Activated CD8-positive, alpha-beta memory T cell treated with anti-CD3 and anti-CD28 coated beads for 1 hour (primary cell): ENCODE data around the gene MMP11.
"Not testable (repeated sequence)": the region's sequence is repeated elsewhere in the genome, so short reads cannot be mapped to it uniquely, and the experiment has no call there.

Experiments
- DNase-seq, 2 donors: peaks; one replicate each; pipeline ENCODE4 v3.0.0-alpha.2; 2020; ENCODE audit warnings: low read depth in 1 of 2; ENCODE audit errors: extremely low read depth in 1 of 2

Gene MMP11, protein sequence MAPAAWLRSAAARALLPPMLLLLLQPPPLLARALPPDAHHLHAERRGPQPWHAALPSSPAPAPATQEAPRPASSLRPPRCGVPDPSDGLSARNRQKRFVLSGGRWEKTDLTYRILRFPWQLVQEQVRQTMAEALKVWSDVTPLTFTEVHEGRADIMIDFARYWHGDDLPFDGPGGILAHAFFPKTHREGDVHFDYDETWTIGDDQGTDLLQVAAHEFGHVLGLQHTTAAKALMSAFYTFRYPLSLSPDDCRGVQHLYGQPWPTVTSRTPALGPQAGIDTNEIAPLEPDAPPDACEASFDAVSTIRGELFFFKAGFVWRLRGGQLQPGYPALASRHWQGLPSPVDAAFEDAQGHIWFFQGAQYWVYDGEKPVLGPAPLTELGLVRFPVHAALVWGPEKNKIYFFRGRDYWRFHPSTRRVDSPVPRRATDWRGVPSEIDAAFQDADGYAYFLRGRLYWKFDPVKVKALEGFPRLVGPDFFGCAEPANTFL

DNA sequence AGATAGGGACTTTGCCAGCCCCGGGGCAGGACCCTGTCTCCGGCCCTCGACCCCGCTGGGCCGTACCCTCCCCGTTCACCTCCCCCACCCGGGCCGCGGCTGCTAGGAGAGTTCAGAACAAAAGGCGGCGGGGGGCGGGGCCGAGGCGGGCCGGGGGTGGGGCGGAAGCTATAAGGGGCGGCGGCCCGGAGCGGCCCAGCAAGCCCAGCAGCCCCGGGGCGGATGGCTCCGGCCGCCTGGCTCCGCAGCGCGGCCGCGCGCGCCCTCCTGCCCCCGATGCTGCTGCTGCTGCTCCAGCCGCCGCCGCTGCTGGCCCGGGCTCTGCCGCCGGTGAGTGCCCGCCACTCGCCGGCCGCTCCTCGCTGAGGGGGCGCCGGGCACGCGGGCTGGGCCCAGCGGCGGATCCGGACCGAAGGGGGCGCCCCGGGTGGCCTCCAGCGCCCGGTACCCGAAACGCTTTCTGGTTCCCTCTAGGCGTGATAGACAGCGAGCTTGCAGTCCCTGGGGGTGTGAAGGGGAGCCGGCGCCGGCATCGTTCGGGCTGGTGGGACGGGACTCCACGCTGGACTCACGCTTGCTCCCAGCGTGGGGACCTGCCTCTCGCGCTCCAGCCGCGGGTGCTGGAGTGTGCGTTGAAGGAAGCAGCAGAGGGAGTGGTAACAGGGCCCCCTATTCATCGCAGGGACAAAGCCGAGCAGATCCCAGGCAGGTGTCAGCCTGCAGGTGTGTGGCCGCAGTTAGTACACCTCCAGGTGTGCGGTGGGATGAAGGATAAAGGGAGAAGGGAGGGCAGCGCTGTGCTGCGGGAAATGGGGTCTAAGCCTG, at the start of gene MMP11:
MMP11 (plus strand) TSS at position 201 of the 825 bp plus-strand sequence; CDS start at position 223, 22 bp downstream.
- peak in 1 of 2 donors; percentile 49 for DNase-seq

DNA sequence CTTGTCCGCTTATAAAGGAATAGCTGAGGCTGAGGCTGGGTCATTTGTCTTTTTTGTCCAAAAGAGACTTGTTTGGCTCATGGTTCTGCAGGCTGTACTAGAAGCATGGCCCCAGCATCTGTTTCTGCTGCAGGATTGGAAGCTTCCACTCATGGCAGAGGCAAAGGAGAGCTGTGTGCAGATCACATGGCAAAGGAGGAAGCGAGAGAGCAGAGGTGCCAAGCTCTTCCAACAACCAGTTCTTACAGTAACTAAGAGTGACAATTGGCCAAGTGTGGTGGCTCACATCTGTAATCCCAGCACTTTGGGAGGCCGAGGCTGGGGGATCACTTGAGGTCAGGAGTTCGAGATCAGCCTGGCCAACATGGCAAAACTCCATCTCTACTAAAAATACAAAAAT, 44.5 kb upstream of the MMP11 start:
- not testable (repeated sequence) for DNase-seq

DNA sequence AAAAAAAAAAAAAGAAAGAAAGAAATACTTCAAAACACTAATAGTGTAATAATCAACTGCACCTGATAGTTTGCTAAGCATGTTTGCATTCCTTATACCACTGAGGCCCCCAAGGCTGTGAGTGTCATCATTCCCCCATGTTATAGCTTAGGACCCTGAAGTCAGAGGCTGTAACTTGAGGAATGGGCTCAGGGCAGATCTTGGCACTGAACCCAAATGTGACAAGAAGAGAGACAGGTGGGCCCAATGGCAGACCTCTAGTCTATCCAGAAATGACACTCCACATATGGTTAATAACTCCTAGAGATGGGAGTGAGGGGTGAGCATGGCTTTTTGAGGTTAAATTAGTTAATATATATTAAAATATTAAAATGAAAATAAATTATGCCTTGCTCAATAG, 35.0 kb upstream of the MMP11 start:
- DNase-seq: no peak

DNA sequence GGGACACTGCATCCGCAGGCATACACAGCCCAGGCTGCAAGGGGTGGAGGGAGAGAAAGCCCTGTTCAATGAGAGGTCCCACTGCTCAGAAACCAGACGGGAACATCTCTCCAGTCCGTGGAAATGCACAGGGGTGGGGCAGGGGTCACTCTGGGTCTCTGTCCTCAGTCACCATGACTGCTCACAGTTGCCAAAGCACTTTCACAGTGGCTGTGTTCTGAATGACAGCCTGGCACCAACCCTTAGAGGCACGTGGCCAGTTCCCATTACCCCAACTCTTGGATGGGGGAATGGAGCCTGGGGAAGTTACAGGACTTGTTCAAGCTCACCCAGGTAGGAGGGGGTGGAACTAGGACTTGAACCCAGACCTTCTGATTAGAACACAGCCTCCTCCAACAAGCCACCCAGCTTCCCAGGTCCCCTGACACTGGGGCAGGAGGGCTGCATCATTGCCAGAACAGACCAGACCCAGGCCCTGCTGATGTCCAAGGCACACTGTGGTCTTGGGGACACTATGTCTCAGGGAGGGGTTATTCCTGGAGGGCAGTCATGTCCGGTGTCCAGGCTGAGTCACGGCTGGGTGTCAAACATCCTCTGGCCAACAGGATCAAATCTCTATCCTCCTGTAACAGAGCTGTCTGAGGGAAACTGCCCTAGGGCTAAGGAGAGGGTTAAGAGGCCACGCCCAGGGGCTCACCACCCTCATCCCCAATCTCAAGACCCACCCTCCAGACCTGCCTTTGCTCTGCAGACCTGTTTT, 30.0 kb upstream of the MMP11 start:
- DNase-seq: no peak

DNA sequence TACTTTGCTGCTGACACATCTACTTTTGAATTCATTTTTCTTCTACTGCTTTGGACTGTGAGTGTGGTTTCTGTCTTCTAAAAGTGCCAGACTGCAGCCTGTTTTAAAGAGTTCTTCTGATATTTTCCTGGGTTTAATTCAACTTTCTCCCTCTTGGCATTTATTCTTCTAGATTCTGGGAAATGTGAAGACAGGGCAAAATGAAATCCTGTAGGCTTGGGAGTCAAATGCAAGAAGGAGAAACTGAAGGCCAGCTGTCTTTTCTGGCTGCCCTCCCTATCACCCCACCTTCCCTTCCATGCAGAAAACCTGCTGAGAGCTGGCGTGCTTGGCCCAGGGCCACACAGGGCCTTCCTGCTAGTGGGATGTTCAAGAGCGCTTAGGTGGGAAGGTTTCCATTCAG, 29.3 kb upstream of the MMP11 start:
- DNase-seq: no peak

DNA sequence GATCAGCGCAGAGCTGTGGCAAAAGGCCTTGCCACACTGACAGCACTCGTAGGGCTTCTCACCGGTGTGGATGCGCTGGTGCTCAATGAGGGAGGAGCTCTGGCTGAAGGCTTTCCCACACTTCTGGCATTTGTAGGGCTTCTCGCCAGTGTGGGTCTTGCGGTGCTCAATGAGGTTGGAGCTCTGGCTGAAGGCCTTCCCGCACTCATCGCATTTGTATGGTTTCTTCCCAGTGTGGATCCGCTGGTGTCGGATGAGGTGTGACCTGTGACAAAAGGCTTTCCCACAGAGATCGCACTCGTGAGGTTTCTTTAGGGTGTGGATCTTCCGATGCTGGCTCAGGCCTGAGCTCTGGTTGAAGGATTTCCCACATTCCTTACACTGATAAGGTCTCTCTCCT, 28.6 kb upstream of the MMP11 start:
- DNase-seq: no peak

DNA sequence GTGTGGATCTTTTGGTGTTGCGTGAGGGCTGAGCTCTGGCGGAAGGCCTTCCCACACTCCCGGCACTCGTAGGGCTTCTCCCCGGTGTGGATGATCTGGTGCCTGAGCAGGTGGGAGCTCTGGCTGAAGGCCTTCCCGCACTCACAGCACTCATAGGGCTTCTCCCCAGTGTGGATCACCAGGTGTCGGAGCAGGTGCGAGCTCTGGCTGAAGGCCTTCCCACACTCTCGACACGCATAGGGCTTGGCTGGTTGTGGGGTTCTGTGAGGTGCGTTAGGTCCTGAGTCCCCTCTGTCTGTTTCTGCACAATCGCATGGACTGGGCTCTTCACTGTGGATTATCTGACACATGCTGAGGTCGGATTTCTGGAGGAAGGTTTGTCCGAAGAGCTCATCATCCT, 28.2 kb upstream of the MMP11 start:
- DNase-seq: no peak

DNA sequence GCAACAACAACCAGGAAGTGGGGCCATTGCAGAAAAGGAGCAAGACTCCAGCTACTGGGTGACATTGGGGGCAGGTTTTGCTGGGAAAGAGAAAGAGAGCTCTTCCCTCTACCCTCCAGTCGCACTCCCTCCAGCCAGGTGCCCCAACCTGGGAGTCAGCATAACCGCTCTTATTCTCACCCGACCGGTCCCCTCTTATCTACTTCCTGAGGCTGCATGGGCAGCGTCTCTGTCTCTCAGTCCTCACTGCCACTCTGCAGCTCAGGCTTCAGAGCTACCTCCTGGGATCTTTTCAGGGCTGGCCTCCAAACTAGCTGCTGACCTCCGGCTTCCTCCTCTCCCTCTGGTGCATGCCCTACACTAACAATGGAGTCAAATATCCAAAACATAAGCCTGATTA, 26.9 kb upstream of the MMP11 start:
- no peak for DNase-seq

DNA sequence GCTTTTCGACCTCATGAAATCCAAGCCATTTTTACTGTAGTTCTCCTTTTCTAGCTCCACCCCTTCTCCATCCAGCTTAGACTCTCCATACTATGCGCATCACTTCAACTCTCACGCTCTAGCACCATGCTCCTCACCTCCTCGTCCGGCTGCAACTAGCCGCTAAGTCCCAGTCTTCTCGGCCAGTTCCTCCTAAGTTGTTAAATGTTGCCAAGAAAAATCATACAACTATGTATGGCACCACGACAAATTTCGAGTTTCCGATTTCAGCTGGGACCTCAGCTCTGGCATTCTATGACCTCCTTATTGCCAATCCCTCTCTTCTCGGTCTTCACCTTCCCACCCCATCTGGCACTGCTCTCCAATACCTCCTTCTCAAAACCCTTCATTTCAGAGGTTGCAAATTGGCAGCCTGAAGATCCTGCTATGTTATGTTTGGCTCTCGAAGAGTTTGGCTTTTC, 22.8 kb upstream of the MMP11 start:
- DNase-seq: no peak

DNA sequence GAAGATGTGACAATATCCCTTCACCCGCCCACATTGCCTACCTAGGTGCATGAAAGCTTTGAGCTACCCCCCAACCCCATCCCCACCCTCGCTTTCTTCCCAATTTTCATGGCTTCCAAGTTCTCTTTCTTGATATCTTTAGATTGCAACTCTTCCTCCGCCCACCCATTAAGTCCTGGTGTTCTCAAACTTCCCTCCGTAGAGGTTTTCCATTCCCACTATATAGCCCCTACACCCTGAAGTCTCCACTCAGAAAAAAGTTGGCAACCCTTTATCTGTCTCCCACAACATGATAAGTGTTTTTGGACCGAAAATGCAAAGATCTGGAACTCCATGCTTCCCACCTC, 22.3 kb upstream of the MMP11 start:
- DNase-seq: no peak

DNA sequence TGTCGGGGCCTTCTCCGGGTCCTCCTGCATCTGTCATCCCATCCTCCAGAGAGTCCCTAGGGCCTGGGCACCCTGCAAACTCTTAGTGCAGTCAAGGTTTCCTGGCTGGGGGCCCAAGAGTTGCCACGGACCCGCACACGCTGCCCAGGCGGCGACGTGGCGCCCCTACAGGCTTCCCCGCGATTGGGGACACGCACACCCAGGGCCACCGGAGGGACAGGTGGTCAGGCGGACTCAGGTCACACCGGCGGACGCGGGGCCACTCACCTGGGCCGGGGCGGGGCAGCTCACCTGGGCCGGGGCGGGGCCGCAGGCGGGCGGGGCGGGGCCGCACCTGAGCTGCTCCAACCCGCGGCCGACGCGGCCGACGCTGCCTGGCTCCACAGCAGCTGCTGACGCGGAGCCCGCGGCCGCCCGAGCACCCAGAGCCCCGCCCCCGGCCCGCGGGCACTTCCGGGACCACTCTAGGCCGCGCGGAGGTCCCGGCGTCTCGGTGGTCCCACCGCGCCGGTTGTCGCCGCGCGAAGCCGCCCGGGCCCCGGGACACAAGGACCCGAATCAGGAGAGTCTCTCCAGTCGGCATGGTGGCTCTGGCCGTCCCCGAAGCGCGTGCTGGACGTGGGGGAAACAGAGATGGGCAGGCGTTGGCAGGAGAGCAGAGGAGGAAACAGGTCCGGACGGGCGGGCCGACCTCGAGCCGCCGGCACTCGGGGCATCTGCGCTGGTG, 21.8 kb upstream of the MMP11 start, which contains the start of gene ZNF70:
ZNF70 (minus strand) TSS at position 399 of the 727 bp plus-strand sequence. CDS start 5,972 bp downstream, outside the sequence.
- DNase-seq: peak; percentile 52 to 81

DNA sequence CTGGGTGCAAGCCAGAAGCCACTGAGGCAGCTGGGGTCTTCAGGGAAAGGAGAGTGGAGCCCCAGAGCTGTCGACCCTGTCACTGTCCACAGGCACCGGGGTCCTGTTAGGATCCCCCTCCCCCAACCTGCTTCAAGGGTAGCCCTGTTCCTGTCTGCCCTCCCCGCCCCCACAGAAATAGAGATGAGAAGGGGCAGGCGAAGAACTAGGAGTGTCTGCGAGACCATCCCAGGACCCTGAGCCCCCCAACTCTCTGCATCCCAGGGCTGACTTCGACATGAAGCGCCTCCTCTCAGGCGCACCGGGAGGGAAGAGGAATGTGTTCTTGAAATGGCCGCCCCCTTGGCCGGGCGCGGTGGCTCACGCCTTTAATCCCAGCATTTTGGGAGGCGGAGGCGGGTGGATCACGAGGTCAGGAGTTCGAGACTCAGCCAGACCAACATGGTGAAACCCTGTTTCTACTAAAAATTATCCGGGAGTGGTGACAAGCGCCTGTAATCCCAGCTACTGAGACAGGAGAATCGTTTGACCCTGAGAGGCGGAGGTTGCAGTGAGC, 21.1 kb upstream of the MMP11 start:
- DNase-seq: no peak

DNA sequence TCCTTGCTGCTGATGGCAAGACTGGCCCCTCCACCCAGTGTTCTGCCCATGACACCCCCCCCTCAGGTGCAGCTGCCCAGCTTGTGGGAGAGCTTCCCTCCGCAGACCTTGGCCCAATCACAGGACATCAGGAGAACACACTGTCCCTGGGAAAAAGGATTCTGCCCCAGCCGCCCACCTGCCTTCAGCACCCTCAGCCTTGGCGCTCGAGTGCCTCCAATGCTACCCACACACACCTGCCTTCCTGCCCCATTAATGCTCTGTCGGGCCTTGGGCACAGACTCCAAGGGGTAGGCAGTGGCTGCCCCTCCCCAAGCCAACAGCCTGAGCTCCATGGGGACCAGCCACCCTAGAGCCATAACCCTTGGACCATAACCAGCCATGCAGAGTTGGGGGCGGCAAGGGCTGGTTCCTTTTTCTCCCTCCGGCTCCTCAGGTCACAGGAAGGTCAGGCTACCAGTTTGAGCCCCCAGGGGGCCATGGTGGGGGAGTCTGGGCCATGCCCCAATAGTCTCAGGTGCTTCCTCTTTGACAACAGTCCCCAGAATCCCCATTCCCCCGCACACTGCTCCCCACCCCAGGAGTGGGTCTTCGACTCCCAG, 20.5 kb upstream of the MMP11 start:
- no peak for DNase-seq

DNA sequence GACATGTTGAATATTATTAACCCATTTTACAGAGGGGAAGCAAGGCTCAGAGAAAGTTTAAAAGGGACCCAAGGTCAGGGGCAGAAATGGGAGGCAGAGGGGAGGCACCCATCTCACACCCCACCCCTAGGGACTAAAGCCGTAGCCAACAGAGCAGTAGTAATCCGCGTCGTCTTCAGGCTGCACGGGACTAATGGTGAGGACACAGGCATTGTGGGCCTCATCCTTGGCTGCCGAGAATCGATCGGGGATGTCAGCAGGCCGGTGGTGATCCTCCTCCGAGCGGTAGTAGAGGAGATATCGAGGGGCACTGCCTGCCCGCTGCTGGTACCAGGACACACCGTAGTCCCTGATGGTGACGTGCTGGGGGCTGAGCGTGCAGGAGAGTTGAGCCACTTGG, 19.9 kb upstream of the MMP11 start:
- no peak for DNase-seq

DNA sequence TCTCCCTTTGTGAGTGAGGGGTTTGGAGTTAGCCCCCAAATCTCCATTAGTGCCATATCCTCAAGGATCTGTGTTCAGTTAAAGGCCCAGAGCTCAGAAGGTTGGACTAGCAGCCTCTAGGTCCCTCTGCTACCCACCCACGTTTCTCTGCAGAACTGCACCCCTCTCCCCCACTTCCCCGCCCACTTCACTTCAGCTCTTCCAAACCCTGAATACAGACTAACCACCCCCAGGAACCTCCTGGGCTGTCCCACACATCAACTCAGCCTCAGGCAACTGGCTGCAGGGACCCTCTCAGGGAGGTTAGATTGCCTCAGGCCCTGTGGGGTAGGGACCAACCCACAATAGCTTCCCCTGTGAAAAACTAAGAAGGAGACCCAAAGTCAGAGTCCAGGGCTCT, 19.3 kb upstream of the MMP11 start:
- no peak for DNase-seq

DNA sequence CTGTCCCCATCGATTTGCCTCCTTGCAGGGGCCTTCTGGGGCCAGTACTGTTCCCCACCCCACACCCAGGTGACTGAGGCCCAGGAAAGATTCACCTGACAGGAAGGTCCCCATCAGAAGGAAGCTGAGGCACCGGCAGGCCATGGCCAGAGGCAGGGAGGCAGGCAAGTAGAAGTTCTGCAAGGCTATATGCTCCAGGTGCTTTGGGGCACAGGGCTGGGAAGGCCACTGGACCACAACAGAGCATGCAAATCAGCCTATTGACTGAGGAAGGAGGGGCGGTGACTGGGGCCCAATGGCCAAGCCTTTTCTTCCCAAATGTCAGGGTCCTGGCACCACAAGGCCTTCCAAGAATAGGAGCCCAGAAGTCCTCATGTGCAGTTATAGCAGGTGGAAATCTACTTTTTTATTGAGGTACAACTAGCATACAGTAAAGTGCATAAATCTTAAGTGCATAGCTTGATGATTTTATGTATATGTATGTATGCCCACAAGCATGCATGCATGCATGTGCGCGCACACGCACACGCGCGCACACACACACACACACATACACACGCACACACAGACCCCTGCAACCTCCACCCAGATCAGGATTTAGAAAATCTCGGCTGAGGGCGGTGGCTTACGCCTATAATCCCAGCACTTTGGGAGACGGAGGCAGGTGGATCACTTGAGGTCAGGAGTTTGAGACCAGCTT, 18.3 kb upstream of the MMP11 start, which contains the start of gene VPREB3:
VPREB3 (minus strand) TSS at position 206 of the 700 bp plus-strand sequence; CDS start at position 144, 62 bp downstream.
- no peak for DNase-seq

DNA sequence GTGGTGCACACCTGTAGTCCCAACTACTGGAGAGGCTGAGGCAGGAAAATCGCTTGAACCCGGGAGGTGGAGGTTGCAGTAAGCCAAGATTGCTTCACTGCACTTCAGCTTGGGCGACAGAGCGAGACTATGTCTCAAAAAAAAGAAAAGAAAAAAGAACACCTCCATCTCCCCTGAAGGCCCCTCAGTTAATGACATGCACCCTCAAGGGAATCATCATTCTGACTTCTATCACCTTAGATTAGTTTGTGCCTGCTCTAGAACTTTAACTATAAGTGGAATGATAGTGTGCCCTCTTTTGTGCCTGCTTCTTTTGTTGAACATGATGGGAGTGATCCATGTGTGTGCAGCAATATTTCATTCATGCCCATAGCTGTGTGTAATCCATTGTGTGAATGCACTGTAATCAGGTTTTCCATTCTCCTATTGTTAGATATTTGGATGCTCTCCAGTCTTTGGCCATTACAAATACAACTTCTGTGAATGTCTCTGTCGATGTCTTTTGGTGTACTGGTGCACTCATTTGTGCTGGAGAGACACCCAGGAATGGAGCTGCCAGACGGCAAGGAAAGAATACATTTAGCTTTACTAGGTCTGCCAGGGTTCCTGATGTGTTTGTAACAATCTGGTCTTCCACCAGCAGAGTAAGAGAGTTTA, 17.5 kb upstream of the MMP11 start:
- no peak for DNase-seq

DNA sequence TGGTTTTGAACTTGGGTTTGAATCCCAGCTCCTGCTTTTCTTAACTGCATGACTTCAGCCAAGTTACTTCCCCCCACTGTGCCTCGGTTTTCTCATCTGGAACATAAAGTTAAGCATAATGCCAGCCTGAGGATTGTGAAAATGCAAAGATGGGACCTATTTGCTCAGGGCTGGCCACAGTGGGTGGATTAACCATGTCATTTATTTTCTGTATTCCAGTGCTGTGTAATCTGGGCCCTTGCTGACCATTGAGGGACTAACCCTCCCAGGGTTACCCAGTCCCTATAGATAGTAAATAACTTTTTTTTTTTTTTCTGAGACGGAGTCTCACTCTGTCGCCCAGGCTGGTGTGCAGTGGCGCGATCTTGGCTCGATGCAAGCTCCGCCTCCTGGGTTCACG, 16.9 kb upstream of the MMP11 start:
- no peak for DNase-seq
